H1 (cell line): ENCODE measurements around the gene MTF2. TPM values are rescaled to one million over a fixed set of nuclear protein-coding genes. Genes with fewer than 3 reads are reported as not detected.
"Not testable (repeated sequence)": the region's sequence is repeated elsewhere in the genome, so short reads cannot be mapped to it uniquely, and the experiment has no call there.

Source experiments
- CTCF ChIA-PET: fragments of 300-600 bp; sonication (Branson Sonifier 250); formaldehyde crosslinking; loops from one replicate; lab custom pipeline; 2021; ENCODE audit not compliant: partially characterized antibody; lab: Charles Lee
- POLR2A ChIA-PET: fragments of 300-600 bp; sonication (Branson Sonifier 250); formaldehyde crosslinking; loops from one replicate; lab custom pipeline; 2021; ENCODE audit warnings: inconsistent platforms; ENCODE audit not compliant: partially characterized antibody; lab: Charles Lee
- DNase-seq, 2 experiments: peaks; one replicate each; pipeline versions ENCODE4 v3.0.0 to v3.0.0-alpha.2; 2010 to 2022; ENCODE audit warnings: low spot score in 2 of 2, low read depth in 1 of 2, mixed read lengths in 1 of 2
- FAIRE-seq: peaks from 2 replicates; lab custom pipeline; 2011; peaks lifted over from hg19 to GRCh38; lab: Jason Lieb, UNC
- H2AFZ ChIP-seq: 2 replicates; pipeline ENCODE4 v1.8.1; 2012; ENCODE audit warnings: low read length, inconsistent platforms
- H2AK5ac ChIP-seq: 2 replicates; pipeline ENCODE4 v1.6.1; 2013; ENCODE audit warnings: low read depth, low read length
- H2BK120ac ChIP-seq: replicated peaks from 2 replicates; pipeline ENCODE3; 2013; ENCODE audit warnings: low read depth, low read length, inconsistent platforms
- H2BK12ac ChIP-seq: 2 replicates; pipeline ENCODE4 v1.6.1; 2013; ENCODE audit warnings: low read depth, low read length
- H2BK15ac ChIP-seq: 2 replicates; pipeline ENCODE4 v1.6.1; 2013; ENCODE audit warnings: low read length
- H2BK20ac ChIP-seq: 2 replicates; pipeline ENCODE4 v1.6.1; 2013; ENCODE audit warnings: low read length
- H2BK5ac ChIP-seq: 2 replicates; pipeline ENCODE4 v1.6.1; 2013; ENCODE audit warnings: low read depth, low read length
- H3K14ac ChIP-seq: 2 replicates; pipeline ENCODE4 v1.6.1; 2013; ENCODE audit warnings: inconsistent platforms; ENCODE audit not compliant: insufficient read length
- H3K18ac ChIP-seq: 2 replicates; pipeline ENCODE4 v1.6.1; 2013; ENCODE audit warnings: low read length; ENCODE audit errors: extremely low read depth
- H3K23ac ChIP-seq: 2 replicates; pipeline ENCODE4 v1.6.1; 2013; ENCODE audit warnings: inconsistent platforms; ENCODE audit not compliant: insufficient read length
- H3K23me2 ChIP-seq: 2 replicates; pipeline ENCODE4 v1.6.1; 2013; ENCODE audit warnings: low read depth, low read length
- H3K27ac ChIP-seq: 2 replicates; pipeline ENCODE4 v1.6.1; 2011; ENCODE audit warnings: low read depth, low read length, inconsistent platforms
- H3K27me3 ChIP-seq, 4 experiments: replicated peaks in 1 of 4; 1 replicate in 1 of 4; 2 replicates in 3 of 4; pipeline versions ENCODE4 v1.6.1 to v1.8.1; 2011 to 2013; ENCODE audit warnings: low read length in 3 of 4, mild to moderate bottlenecking in 3 of 4, inconsistent platforms in 2 of 4, mixed read lengths in 2 of 4, moderate library complexity in 1 of 4; ENCODE audit not compliant: control insufficient read depth in 3 of 4, insufficient read depth in 3 of 4; ENCODE audit errors: extremely low read depth in 1 of 4
- H3K36me3 ChIP-seq, 4 experiments: 2 replicates each; pipeline versions ENCODE4 v1.6.1 to v1.8.1; 2011 to 2013; ENCODE audit warnings: mild to moderate bottlenecking in 4 of 4, low read length in 3 of 4, moderate library complexity in 2 of 4, control low read depth in 1 of 4, inconsistent platforms in 1 of 4; ENCODE audit not compliant: insufficient read depth in 4 of 4, control insufficient read depth in 2 of 4
- H3K4ac ChIP-seq: replicated peaks from 2 replicates; pipeline ENCODE3; 2013; ENCODE audit warnings: low read length, low read depth, mixed read lengths, inconsistent platforms; ENCODE audit not compliant: insufficient read length
- H3K4me1 ChIP-seq, 4 experiments: replicated peaks in 1 of 4; 1 replicate in 1 of 4; 2 replicates in 3 of 4; pipeline versions ENCODE4 v1.6.1 to v1.8.1; 2011 to 2013; ENCODE audit warnings: low read length in 3 of 4, inconsistent platforms in 2 of 4, mixed read lengths in 1 of 4; ENCODE audit not compliant: insufficient read depth in 4 of 4, control insufficient read depth in 3 of 4
- H3K4me2 ChIP-seq, 2 experiments: 2 replicates each; pipeline versions ENCODE4 v1.6.1 to v1.8.1; 2011 to 2013; ENCODE audit warnings: low read depth in 2 of 2, low read length in 2 of 2, control low read depth in 1 of 2, inconsistent platforms in 1 of 2, mild to moderate bottlenecking in 1 of 2; ENCODE audit not compliant: insufficient read depth in 1 of 2
- H3K4me3 ChIP-seq, 4 experiments: fragments of 200-600, 300-600 bp in 1 of 4; sonication (generic), shearing (Covaris generic), sonication (Bioruptor Twin) in 1 of 4; 2 replicates each; pipeline versions ENCODE4 v1.5.1 to v1.8.1; 2011 to 2016; ENCODE audit warnings: low read length in 4 of 4, low read depth in 3 of 4, control low read depth in 2 of 4, inconsistent platforms in 2 of 4, mild to moderate bottlenecking in 2 of 4, mixed read lengths in 1 of 4, moderate library complexity in 1 of 4; ENCODE audit not compliant: insufficient read depth in 2 of 4; ENCODE audit errors: extremely low read depth in 1 of 4
- H3K56ac ChIP-seq: replicated peaks from 2 replicates; pipeline ENCODE3; 2013; ENCODE audit warnings: low read depth, mild to moderate bottlenecking, mixed read lengths, low read length, inconsistent platforms; ENCODE audit not compliant: insufficient read length
- H3K79me1 ChIP-seq: 2 replicates; pipeline ENCODE4 v1.6.1; 2013; ENCODE audit warnings: low read depth, low read length, control low read depth
- H3K79me2 ChIP-seq, 2 experiments: 2 replicates each; pipeline versions ENCODE4 v1.6.1 to v1.8.1; 2012 to 2013; ENCODE audit warnings: low read length in 2 of 2, mild to moderate bottlenecking in 2 of 2, inconsistent platforms in 1 of 2; ENCODE audit not compliant: insufficient read depth in 2 of 2, control insufficient read depth in 1 of 2
- H3K9ac ChIP-seq, 4 experiments: replicated peaks in 1 of 4; 1 replicate in 1 of 4; 2 replicates in 3 of 4; pipeline versions ENCODE4 v1.6.1 to v1.8.1; 2011 to 2013; ENCODE audit warnings: low read depth in 3 of 4, low read length in 3 of 4, control low read depth in 2 of 4, mild to moderate bottlenecking in 2 of 4, moderate library complexity in 2 of 4, inconsistent platforms in 1 of 4; ENCODE audit errors: extremely low read depth in 1 of 4
- H3K9me3 ChIP-seq, 2 experiments: 2 replicates each; pipeline versions ENCODE4 v1.6.1 to v1.8.1; 2012 to 2013; ENCODE audit warnings: mild to moderate bottlenecking in 2 of 2, moderate library complexity in 2 of 2, control low read depth in 1 of 2, inconsistent platforms in 1 of 2, low read depth in 1 of 2, low read length in 1 of 2, mixed read lengths in 1 of 2; ENCODE audit not compliant: insufficient read depth in 2 of 2
- H4K20me1 ChIP-seq, 2 experiments: replicated peaks in 1 of 2; 2 replicates each; pipeline versions ENCODE3 to v1.8.1; 2011 to 2013; ENCODE audit warnings: inconsistent platforms in 2 of 2, low read length in 2 of 2, mild to moderate bottlenecking in 1 of 2; ENCODE audit not compliant: insufficient read depth in 2 of 2, control insufficient read depth in 1 of 2
- H4K5ac ChIP-seq: 2 replicates; pipeline ENCODE4 v1.6.1; 2013; ENCODE audit warnings: low read length, low read depth, mixed read lengths, inconsistent platforms; ENCODE audit not compliant: insufficient read length
- H4K8ac ChIP-seq: 2 replicates; pipeline ENCODE4 v1.8.0; 2013; ENCODE audit warnings: mild to moderate bottlenecking, moderate library complexity, low read length, inconsistent platforms; ENCODE audit not compliant: insufficient read depth; ENCODE audit errors: extremely low read depth
- H4K91ac ChIP-seq: replicated peaks from 2 replicates; pipeline ENCODE3; 2013; ENCODE audit warnings: low read length, mixed read lengths, inconsistent platforms; ENCODE audit not compliant: insufficient read length
- WGBS, 2 experiments: shearing (Covaris generic) in 1 of 2; methylation state at CpG; one replicate each; pipeline versions ENCODE4 v1.1.6 to v1.1.7; 2013 to 2015; ENCODE audit warnings: low lambda C conversion rate in 2 of 2, mixed read lengths in 2 of 2, inconsistent platforms in 1 of 2, low coverage in 1 of 2, missing lambda C conversion rate in 1 of 2; ENCODE audit not compliant: insufficient replicate concordance in 2 of 2, insufficient coverage in 1 of 2, insufficient read length in 1 of 2; ENCODE audit errors: extremely low coverage in 1 of 2, missing lambda C conversion rate in 1 of 2; 5-methylcytosine and 5-hydroxymethylcytosine counted together
- polyA plus RNA-seq, 7 experiments: library from polyadenylated mRNA; depleted of rRNA in 3 of 7; stranded (reverse) in 5 of 7; unstranded in 2 of 7; fragments of >200 nt in 5 of 7; fragments of 200-250 nt in 2 of 7; gene quantifications; 1 replicate in 5 of 7; 2 replicates in 1 of 7; 4 replicates in 1 of 7; pipeline versions ENCODE4 v1.2.1 to v1.2.3, GENCODE V29; 2011 to 2013; ENCODE audit warnings: missing spikeins in 2 of 7, mixed read lengths in 2 of 7
- total RNA-seq: library from RNA; stranded (reverse); fragmentation: NEBNext Ultra II Directional; extraction: Animal tissue kit (Norgen Biotek cat#: 25700); gene quantifications from 2 replicates; pipeline ENCODE4 v1.2.1, GENCODE V29; 2021

Gene MTF2
- total and polyA plus RNA-seq, 2 of the 8 experiments (the other 6 are each of a cell fraction or from before 2014, with no cell fraction given) = 72.1 to 102 TPM

DNA sequence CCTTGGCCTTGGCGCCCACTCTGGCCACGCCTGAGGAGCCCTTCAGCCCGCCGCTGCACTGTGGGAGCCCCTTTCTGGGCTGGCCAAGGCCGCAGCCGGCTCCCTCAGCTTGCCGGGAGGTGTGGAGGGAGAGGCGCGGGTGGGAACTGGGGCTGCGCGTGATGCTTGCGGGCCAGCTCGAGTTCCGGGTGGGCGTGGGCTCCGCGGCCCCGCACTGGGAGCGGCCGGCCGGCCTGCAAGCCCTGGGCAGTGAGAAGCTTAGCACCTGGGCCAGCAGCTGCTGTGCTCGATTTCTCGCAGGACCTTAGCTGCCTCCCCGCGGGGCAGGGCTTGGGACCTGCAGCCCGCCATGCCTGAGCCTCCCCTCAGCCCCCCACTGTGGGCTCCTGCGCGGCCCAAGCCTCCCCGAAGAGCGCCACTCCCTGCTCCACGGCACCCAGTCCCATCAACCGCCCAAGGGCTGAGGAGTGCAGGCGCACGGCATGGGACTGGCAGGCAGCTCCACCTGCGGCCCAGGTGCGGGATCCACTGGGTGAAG lies 91.1 kb downstream of the MTF2 start:
- not testable (repeated sequence) for H2BK12ac ChIP-seq, H3K9ac ChIP-seq, H4K91ac ChIP-seq, H3K14ac ChIP-seq, DNase-seq, H3K56ac ChIP-seq, H3K18ac ChIP-seq, H4K5ac ChIP-seq, H3K23me2 ChIP-seq, H3K4me3 ChIP-seq, H3K27ac ChIP-seq, H3K9me3 ChIP-seq, H3K4me1 ChIP-seq, H2AFZ ChIP-seq, H3K79me1 ChIP-seq, H2BK15ac ChIP-seq, FAIRE-seq, H3K27me3 ChIP-seq, H3K4ac ChIP-seq, H3K36me3 ChIP-seq, H3K23ac ChIP-seq, H4K8ac ChIP-seq, H2BK120ac ChIP-seq, H2BK5ac ChIP-seq, H4K20me1 ChIP-seq, H2BK20ac ChIP-seq, H2AK5ac ChIP-seq, H3K4me2 ChIP-seq
- peaks cover 0 to 61% of the 10 kb centered on the region in 2 experiments; a peak in 2 of 4 replicates for H3K79me2 ChIP-seq
- POLR2A ChIA-PET = interaction anchor here (1.5 kb wide), 1 partner anchor 10 kb away, joined by 8 read pairs; no protein-coding TSS in a partner anchor
- 93% methylated on average over 26 of the region's 36 CpGs; no CpG with 5 or more reads in 1 of the 2 experiments for WGBS, 2 experiments
- CTCF ChIA-PET = interaction anchor here (0.6 to 1.3 kb wide), 4 partner anchors 13 to 339 kb away, joined by 3 read pairs; no protein-coding TSS in a partner anchor
